ENCODE results near the gene RASA3. TPM values are rescaled to one million over a fixed set of nuclear protein-coding genes. Genes with fewer than 3 reads are reported as not detected.
A peak's percentile ranks its signal among the peaks of the same experiment; 100 is the strongest.
"Not testable (repeated sequence)": the region's sequence is repeated elsewhere in the genome, so short reads cannot be mapped to it uniquely, and the experiment has no call there.

The RASA3 gene
- total RNA-seq, 1 donor from 2014 or later = 9.3 TPM

GRCh38 chr13:114106526-114106925, 25.9 kb downstream of the RASA3 start:
- peaks cover 6% of the 10 kb centered on the region for H3K27me3 Mint-ChIP-seq
- H3K27ac Mint-ChIP-seq = no peak overlapping the region
- peaks cover 18% of the 10 kb centered on the region for H3K4me1 Mint-ChIP-seq (ENCODE audit: unreplicated experiment)
- no peak overlapping the region for H3K4me3 Mint-ChIP-seq
- no peak for DNase-seq (ENCODE audit: extremely low spot score, unreplicated experiment)
- H3K36me3 Mint-ChIP-seq = no peaks in the 10 kb centered on the region
- H3K9me3 Mint-ChIP-seq = no peaks in the 10 kb centered on the region
- no peak for TF ChIP-seq CTCF (conservative IDR thresholded peaks at IDR 0.05)

- Mint-ChIP-seq H3K27me3 (peaks cover 6% of the 10 kb centered on the region), H3K4me1 (ENCODE audit: unreplicated experiment) (peaks cover 18% of the 10 kb centered on the region), H3K36me3 (no peaks in the 10 kb centered on the region), H3K27ac (peak overlapping the region; percentile 18), H3K9me3 (no peaks in the 10 kb centered on the region), H3K4me3 (no peak overlapping the region)
- DNase-seq (ENCODE audit: extremely low spot score, unreplicated experiment) = no peak
- no peak for TF ChIP-seq CTCF (conservative IDR thresholded peaks at IDR 0.05)
Observed at GRCh38 chr13:114105521-114106225, 26.8 kb downstream of the RASA3 start.

DNA sequence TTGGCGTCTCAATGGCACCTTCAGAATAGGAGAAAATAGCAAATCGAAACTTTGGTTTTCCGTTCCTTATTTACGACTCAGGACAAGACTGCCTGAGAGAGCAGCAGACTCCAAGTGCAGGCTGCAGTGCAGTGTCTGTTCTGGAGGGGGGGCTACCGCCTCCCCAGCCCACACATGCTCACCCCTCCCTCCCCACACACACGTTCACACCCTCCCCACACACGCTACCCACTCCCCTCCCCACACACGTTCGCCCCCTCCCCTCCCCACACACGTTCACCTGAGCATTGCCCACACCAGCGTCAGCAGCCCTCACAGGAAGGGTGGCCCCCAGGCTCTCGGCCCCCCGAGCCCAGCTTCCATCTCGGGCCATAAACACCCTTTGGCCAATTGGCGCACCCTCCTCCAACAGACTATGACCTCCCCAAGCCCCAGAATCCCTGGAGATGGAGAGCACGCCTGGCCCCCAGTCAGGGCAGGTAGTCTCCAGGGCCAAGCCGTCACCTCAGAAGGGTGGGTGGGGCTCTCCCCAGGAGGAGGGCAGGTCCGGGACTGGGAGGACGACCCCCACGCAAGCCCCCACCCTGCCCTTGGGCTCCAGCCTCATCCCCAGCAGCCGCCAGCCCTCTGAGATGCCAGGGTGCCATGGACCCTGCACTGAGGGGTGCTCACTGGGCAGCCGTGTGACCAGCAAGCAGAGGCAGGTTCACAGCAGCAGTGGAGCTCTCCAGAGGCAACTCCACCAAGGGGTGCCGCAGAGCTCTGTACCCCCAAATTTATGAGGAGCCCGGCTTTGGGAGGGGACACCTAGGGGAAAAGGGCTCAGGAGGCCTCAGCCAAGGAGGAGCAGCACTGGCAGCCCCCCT, 27.5 kb downstream of the RASA3 start:
- no peaks in the 10 kb centered on the region for H3K9me3 Mint-ChIP-seq
- peaks cover 14% of the 10 kb centered on the region for H3K4me1 Mint-ChIP-seq (ENCODE audit: unreplicated experiment)
- H3K27ac Mint-ChIP-seq = no peak overlapping the region
- H3K36me3 Mint-ChIP-seq = no peaks in the 10 kb centered on the region
- no peak for DNase-seq (ENCODE audit: extremely low spot score, unreplicated experiment)
- H3K4me3 Mint-ChIP-seq = no peak overlapping the region
- no peak for TF ChIP-seq CTCF (conservative IDR thresholded peaks at IDR 0.05)
- H3K27me3 Mint-ChIP-seq = peaks cover 6% of the 10 kb centered on the region

DNA sequence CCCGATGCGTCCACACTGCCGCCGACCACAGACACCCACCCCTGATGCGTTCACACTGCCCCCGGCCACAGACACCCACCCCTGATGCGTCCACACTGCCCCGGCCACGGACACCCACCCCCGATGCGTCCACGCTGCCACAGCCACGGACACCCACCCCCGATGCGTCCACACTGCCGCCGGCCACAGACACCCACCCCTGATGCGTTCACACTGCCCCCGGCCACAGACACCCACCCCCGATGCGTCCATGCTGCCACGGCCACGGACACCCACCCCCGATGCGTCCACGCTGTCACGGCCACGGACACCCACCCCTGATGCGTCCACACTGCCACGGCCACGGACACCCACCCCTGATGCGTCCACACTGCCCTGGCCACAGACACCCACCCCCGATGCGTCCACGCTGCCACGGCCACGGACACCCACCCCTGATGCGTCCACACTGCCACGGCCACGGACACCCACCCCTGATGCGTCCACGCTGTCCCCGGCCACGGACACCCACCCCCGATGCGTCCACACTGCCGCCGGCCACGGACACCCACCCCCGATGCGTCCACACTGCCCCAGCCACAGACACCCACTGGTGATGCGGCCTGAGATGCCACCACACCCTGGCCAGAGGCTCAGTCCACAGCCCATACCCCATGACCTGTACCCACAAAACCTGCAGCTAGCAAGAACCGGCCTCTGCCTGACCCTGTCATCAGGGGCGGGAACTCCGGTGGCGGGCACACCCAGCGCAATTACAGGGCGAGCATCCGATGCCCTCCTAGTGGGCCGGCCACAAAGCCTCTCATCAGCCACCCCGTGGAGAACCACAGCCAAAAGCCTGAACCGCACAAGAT, 28.4 kb downstream of the RASA3 start:
- H3K9me3 Mint-ChIP-seq = no peaks in the 10 kb centered on the region
- H3K4me3 Mint-ChIP-seq = no peak overlapping the region
- no peak for DNase-seq (ENCODE audit: extremely low spot score, unreplicated experiment)
- H3K27me3 Mint-ChIP-seq = peaks cover 6% of the 10 kb centered on the region
- H3K27ac Mint-ChIP-seq = no peak overlapping the region
- H3K36me3 Mint-ChIP-seq = no peaks in the 10 kb centered on the region
- TF ChIP-seq CTCF (conservative IDR thresholded peaks at IDR 0.05) = no peak
- H3K4me1 Mint-ChIP-seq (ENCODE audit: unreplicated experiment) = peaks cover 12% of the 10 kb centered on the region

DNA sequence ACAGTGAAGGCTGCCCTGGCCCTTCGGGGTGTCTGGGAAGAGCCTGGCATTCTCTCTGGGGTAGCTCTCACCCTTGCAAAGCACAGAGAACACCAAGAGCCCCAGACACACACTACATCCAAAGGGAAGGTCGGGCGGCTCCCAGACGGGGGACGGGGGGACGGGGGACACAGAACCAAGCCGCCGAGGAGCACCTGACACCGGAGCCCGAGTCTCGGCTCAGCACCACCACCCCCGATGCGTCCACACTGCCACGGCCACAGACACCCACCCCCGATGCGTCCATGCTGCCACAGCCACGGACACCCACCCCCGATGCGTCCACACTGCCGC, 29.2 kb downstream of the RASA3 start:
- DNase-seq (ENCODE audit: extremely low spot score, unreplicated experiment); H3K9me3 Mint-ChIP-seq; H3K27ac Mint-ChIP-seq; H3K27me3 Mint-ChIP-seq; H3K4me3 Mint-ChIP-seq; H3K36me3 Mint-ChIP-seq: not testable (repeated sequence)
- peaks cover 16% of the 10 kb centered on the region for H3K4me1 Mint-ChIP-seq (ENCODE audit: unreplicated experiment)
